A549 (cell line): ENCODE measurements around the gene MROH9. TPM values are rescaled to one million over a fixed set of nuclear protein-coding genes. Genes with fewer than 3 reads are reported as not detected.

Experiments used
- ATAC-seq, 2 experiments: fragments of 200-7000 bp in 1 of 2; fragments of >200 bp in 1 of 2; cut with Nextera tagmentation in 1 of 2; cut with Tn5 transposase in 1 of 2; 3 replicates each; pipeline versions ENCODE4 v1.8.0 to v1.9.1; 2018 to 2020; ENCODE audit warnings: mild to moderate bottlenecking in 1 of 2, moderate library complexity in 1 of 2
- CTCF ChIA-PET: fragments of 300-600 bp; sonication (Branson Sonifier 250); formaldehyde crosslinking; extraction: SDS; loops from one replicate; lab custom pipeline; 2021; ENCODE audit warnings: antibody characterized with exemption, inconsistent platforms; lab: Yijun Ruan, JAX
- POLR2A ChIA-PET: fragments of 350-600 bp; formaldehyde crosslinking; extraction: SDS; loops from one replicate; lab custom pipeline; 2021; ENCODE audit warnings: antibody characterized with exemption, inconsistent platforms; lab: Yijun Ruan, JAX
- DNase-seq, 2 experiments: peaks; one replicate each; pipeline versions ENCODE4 v3.0.0 to v3.0.0-alpha.2; 2011 to 2016; ENCODE audit warnings: low read depth in 1 of 2, low spot score in 1 of 2
- FAIRE-seq: peaks from 2 replicates; lab custom pipeline; 2011; peaks lifted over from hg19 to GRCh38; lab: Jason Lieb, UNC
- H3K27ac ChIP-seq, 2 experiments: fragments of >200 bp; sonication (Bioruptor Twin); formaldehyde crosslinking; 3 replicates each; pipeline ENCODE4 v1.5.1; 2016 to 2017
- H3K4me1 ChIP-seq: fragments of >200 bp; sonication (Bioruptor Twin); formaldehyde crosslinking; 3 replicates; pipeline ENCODE4 v1.6.1; 2016
- H3K4me2 ChIP-seq: fragments of >200 bp; sonication (Bioruptor Twin); formaldehyde crosslinking; 3 replicates; pipeline ENCODE4 v1.6.1; 2016
- H3K4me3 ChIP-seq: fragments of >200 bp; sonication (Bioruptor Twin); formaldehyde crosslinking; 3 replicates; pipeline ENCODE4 v1.5.1; 2016
- H3K9me3 ChIP-seq: fragments of >200 bp; sonication (Bioruptor Twin); formaldehyde crosslinking; 3 replicates; pipeline ENCODE4 v1.6.1; 2016
- BCL3 ChIP-seq: fragments of >200 bp; sonication (Bioruptor Twin); formaldehyde crosslinking; IDR thresholded peaks from 3 replicates; pipeline ENCODE4 v1.6.1; 2016
- CBX2 ChIP-seq: fragments of 200-600 bp; sonication (generic); IDR thresholded peaks from 2 replicates; pipeline ENCODE4 v1.6.1; 2016; ENCODE audit warnings: low read depth, mild to moderate bottlenecking, borderline replicate concordance
- CBX8 ChIP-seq: fragments of 200-600 bp; sonication (generic); IDR thresholded peaks from 2 replicates; pipeline ENCODE4 v1.6.1; 2016
- ELK1 ChIP-seq: fragments of 150-350 bp; IDR thresholded peaks from 2 replicates; pipeline ENCODE4 v1.6.1; 2014; ENCODE audit warnings: low read depth, mild to moderate bottlenecking, low read length
- ESRRA ChIP-seq: fragments of 150-350 bp; IDR thresholded peaks from 2 replicates; pipeline ENCODE4 v1.6.1; 2014; ENCODE audit warnings: mild to moderate bottlenecking, low read length, borderline replicate concordance
- FOXS1 ChIP-seq: fragments of 250-450 bp; sonication (Bioruptor Pico); IDR thresholded peaks from 2 replicates; pipeline ENCODE4 v1.5.0; 2020; ENCODE audit warnings: mild to moderate bottlenecking, moderate library complexity
- HDAC2 ChIP-seq: fragments of 200-600 bp; sonication (generic); IDR thresholded peaks from 2 replicates; pipeline ENCODE4 v1.6.1; 2016
- HOXA7 ChIP-seq: fragments of 250-450 bp; sonication (Bioruptor Pico); IDR thresholded peaks from 2 replicates; pipeline ENCODE4 v1.5.0; 2020; ENCODE audit warnings: mild to moderate bottlenecking, moderate library complexity
- HOXB13 ChIP-seq: fragments of 250-450 bp; sonication (Bioruptor Pico); IDR thresholded peaks from 2 replicates; pipeline ENCODE4 v1.5.0; 2020; ENCODE audit warnings: low read depth, mild to moderate bottlenecking, moderate library complexity
- KDM5A ChIP-seq: fragments of 200-600 bp; sonication (generic); IDR thresholded peaks from 2 replicates; pipeline ENCODE4 v1.6.1; 2016; ENCODE audit warnings: antibody characterized with exemption, mild to moderate bottlenecking
- MAFK ChIP-seq: fragments of 450-650 bp; IDR thresholded peaks from 2 replicates; pipeline ENCODE4 v1.6.1; 2014; ENCODE audit not compliant: partially characterized antibody
- MYC ChIP-seq: IDR thresholded peaks from 2 replicates; pipeline ENCODE4 v1.6.1; 2012; ENCODE audit warnings: mild to moderate bottlenecking, inconsistent platforms, low read length, improper control_type of control experiment, borderline replicate concordance
- PBX3 ChIP-seq: IDR thresholded peaks from 2 replicates; pipeline ENCODE4 v1.6.1; 2012
- PHF8 ChIP-seq: fragments of 200-600 bp; sonication (generic); IDR thresholded peaks from 2 replicates; pipeline ENCODE4 v1.6.1; 2016; ENCODE audit warnings: low read depth, mild to moderate bottlenecking, antibody characterized with exemption, moderate library complexity, borderline replicate concordance
- POLR2A ChIP-seq: IDR thresholded peaks from 2 replicates; pipeline ENCODE4 v1.6.1; 2012; ENCODE audit warnings: mild to moderate bottlenecking, low read length
- POLR2AphosphoS2 ChIP-seq: conservative IDR thresholded peaks from 2 replicates; pipeline ENCODE4 v1.6.1; 2012; ENCODE audit warnings: low read length, improper control_type of control experiment, inconsistent platforms
- RNF2 ChIP-seq: fragments of 200-600 bp; sonication (generic); IDR thresholded peaks from 2 replicates; pipeline ENCODE4 v1.6.1; 2016; ENCODE audit warnings: low read depth, mild to moderate bottlenecking, antibody characterized with exemption, moderate library complexity, borderline replicate concordance
- SMC3 ChIP-seq: fragments of >200 bp; sonication (Bioruptor Twin); formaldehyde crosslinking; IDR thresholded peaks from 3 replicates; pipeline ENCODE4 v1.6.1; 2018; ENCODE audit warnings: inconsistent platforms
- TP53 ChIP-seq: fragments of 250-450 bp; sonication (Bioruptor Pico); IDR thresholded peaks from 2 replicates; pipeline ENCODE4 v1.5.0; 2021; ENCODE audit warnings: mild to moderate bottlenecking, moderate library complexity
- ZC3H11A ChIP-seq: fragments of 450-650 bp; IDR thresholded peaks from 2 replicates; pipeline ENCODE4 v1.6.1; 2014; ENCODE audit warnings: antibody characterized with exemption, mild to moderate bottlenecking
- ZNF302 ChIP-seq: fragments of 250-450 bp; sonication (Bioruptor Pico); IDR thresholded peaks from 2 replicates; pipeline ENCODE4 v1.9.0; 2021; ENCODE audit warnings: inconsistent platforms, mild to moderate bottlenecking, moderate library complexity
- WGBS: methylation state at CpG from one replicate; pipeline ENCODE4 v1.1.6; 2017; ENCODE audit errors: missing lambda C conversion rate; 5-methylcytosine and 5-hydroxymethylcytosine counted together
- polyA plus RNA-seq, 4 experiments: library from polyadenylated mRNA; depleted of rRNA in 3 of 4; stranded (reverse); fragments of >200 nt; fragmentation: RNase III in 1 of 4; extraction: RNeasy Plus Mini Kit Qiagen cat#74134 plus additional on column Dnase treatment in 1 of 4; gene quantifications; 2 replicates in 3 of 4; 3 replicates in 1 of 4; pipeline ENCODE4 v1.2.3, GENCODE V29; 2011 to 2017
- TF ChIP-seq, protein P1 (sequence below): fragments of 250-450 bp; sonication (Bioruptor Pico); IDR thresholded peaks from 2 replicates; pipeline ENCODE4 v1.5.0; 2021; ENCODE audit warnings: mild to moderate bottlenecking, moderate library complexity, borderline replicate concordance
- TF ChIP-seq, protein P2 (sequence below): IDR thresholded peaks from 2 replicates; pipeline ENCODE4 v1.6.1; 2012
- TF ChIP-seq, protein P3 (sequence below): fragments of 450-650 bp; IDR thresholded peaks from 2 replicates; pipeline ENCODE4 v1.6.1; 2014; ENCODE audit warnings: antibody characterized with exemption
- TF ChIP-seq, protein P4 (sequence below): fragments of >200 bp; sonication (Bioruptor Twin); formaldehyde crosslinking; IDR thresholded peaks from 2 replicates; pipeline ENCODE4 v1.6.1; 2016
- TF ChIP-seq, protein P5 (sequence below): fragments of >200 bp; sonication (Bioruptor Twin); formaldehyde crosslinking; IDR thresholded peaks from 3 replicates; pipeline ENCODE4 v1.5.1; 2016

The MROH9 gene
- polyA plus RNA-seq, 2 of the 4 experiments (the other 2 are of a cell fraction) = not detected

DNA sequence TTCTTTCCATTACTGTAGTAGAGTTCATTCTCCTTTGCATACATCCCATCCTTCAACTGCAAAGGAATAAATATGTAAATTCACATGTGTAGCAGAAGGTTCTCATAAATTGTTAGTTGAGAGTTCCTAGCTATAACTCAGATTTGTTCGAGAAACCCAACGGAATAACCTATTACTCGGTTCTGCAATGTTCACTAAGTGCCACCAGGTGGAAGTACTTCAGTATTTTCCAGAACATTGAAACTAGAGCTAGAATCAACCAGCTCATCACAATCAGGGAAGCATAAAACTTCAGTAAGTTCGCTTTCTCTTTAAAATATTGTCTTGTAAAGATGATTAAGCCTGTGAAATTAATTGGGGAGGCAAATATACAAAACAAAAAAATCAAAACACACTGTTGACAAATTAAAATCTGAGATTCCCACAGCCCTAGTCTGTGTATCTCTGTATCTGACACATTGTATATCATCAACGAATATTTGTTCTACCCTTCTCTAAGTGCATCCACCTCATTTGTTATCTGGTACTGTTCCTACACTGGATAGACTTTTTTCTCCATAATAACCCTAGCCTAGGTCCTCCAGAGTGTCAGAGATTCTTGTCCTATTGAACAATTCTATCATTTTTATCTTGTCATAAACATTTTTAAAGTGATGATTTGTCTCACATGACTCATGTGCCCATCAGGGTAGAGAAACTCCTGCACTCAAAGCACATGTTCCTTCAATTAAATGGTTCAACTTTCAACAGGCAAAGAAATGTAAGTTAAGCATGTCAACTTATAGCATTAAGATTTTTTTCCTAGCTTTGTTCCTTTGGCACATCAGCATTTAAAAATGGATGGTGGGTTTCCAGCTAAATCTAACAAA lies 31.9 kb downstream of the MROH9 start (continued):
- TF ChIP-seq, protein P1, sequence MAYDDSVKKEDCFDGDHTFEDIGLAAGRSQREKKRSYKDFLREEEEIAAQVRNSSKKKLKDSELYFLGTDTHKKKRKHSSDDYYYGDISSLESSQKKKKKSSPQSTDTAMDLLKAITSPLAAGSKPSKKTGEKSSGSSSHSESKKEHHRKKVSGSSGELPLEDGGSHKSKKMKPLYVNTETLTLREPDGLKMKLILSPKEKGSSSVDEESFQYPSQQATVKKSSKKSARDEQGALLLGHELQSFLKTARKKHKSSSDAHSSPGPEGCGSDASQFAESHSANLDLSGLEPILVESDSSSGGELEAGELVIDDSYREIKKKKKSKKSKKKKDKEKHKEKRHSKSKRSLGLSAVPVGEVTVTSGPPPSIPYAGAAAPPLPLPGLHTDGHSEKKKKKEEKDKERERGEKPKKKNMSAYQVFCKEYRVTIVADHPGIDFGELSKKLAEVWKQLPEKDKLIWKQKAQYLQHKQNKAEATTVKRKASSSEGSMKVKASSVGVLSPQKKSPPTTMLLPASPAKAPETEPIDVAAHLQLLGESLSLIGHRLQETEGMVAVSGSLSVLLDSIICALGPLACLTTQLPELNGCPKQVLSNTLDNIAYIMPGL (CRISPR knock-in tag) = no peak
- TF ChIP-seq CBX8 = no peak
- no peak for TF ChIP-seq HOXA7 (CRISPR knock-in tag)
- TF ChIP-seq, protein P2, sequence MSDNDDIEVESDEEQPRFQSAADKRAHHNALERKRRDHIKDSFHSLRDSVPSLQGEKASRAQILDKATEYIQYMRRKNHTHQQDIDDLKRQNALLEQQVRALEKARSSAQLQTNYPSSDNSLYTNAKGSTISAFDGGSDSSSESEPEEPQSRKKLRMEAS = no peak
- TF ChIP-seq TP53 = no peak
- TF ChIP-seq MAFK = peak; percentile 25
- TF ChIP-seq FOXS1 = no peak
- TF ChIP-seq MYC = no peak
- TF ChIP-seq SMC3 = peak; percentile 47; the same call in 2 of the 3 replicates
- no peak for TF ChIP-seq ZC3H11A

GRCh38 chr1:170970256-170970655 lies 34.9 kb downstream of the MROH9 start:
- POLR2A ChIA-PET = no interaction called here
- DNase-seq (no peak), FAIRE-seq (no peak), ATAC-seq (no peak)
- WGBS = 16% methylated on average over 3 of the region's 3 CpGs
- CTCF ChIA-PET = interaction anchor here (0.7 to 2.5 kb wide), 2 partner anchors 30 to 343 kb away, joined by 5 to 10 read pairs; partner anchors contain the start of gene FMO4
- H3K4me1 ChIP-seq = no peaks in the 10 kb centered on the region
- no peak overlapping the region for H3K4me3 ChIP-seq
- H3K27ac ChIP-seq = no peak overlapping the region
- TF ChIP-seq CBX2 (no peak), HOXB13 (CRISPR knock-in tag) (no peak), RNF2 (no peak), BCL3 (no peak), HDAC2 (no peak), ESRRA (no peak), ZNF302 (CRISPR knock-in tag) (no peak), ELK1 (no peak), FOXS1 (no peak), PHF8 (no peak), PBX3 (no peak), POLR2AphosphoS2 (no peak), KDM5A (no peak), POLR2A (no peak)
- TF ChIP-seq, protein P3, sequence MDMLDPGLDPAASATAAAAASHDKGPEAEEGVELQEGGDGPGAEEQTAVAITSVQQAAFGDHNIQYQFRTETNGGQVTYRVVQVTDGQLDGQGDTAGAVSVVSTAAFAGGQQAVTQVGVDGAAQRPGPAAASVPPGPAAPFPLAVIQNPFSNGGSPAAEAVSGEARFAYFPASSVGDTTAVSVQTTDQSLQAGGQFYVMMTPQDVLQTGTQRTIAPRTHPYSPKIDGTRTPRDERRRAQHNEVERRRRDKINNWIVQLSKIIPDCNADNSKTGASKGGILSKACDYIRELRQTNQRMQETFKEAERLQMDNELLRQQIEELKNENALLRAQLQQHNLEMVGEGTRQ = no peak
- TF ChIP-seq, protein P4, sequence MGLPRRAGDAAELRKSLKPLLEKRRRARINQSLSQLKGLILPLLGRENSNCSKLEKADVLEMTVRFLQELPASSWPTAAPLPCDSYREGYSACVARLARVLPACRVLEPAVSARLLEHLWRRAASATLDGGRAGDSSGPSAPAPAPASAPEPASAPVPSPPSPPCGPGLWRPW = no peak
- TF ChIP-seq, protein P5, sequence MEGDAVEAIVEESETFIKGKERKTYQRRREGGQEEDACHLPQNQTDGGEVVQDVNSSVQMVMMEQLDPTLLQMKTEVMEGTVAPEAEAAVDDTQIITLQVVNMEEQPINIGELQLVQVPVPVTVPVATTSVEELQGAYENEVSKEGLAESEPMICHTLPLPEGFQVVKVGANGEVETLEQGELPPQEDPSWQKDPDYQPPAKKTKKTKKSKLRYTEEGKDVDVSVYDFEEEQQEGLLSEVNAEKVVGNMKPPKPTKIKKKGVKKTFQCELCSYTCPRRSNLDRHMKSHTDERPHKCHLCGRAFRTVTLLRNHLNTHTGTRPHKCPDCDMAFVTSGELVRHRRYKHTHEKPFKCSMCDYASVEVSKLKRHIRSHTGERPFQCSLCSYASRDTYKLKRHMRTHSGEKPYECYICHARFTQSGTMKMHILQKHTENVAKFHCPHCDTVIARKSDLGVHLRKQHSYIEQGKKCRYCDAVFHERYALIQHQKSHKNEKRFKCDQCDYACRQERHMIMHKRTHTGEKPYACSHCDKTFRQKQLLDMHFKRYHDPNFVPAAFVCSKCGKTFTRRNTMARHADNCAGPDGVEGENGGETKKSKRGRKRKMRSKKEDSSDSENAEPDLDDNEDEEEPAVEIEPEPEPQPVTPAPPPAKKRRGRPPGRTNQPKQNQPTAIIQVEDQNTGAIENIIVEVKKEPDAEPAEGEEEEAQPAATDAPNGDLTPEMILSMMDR = no peak
- H3K9me3 ChIP-seq = no peaks in the 10 kb centered on the region
- H3K4me2 ChIP-seq = no peak overlapping the region
